ENCODE measurements around the gene NSRP1.

Gene NSRP1

GRCh38 chr17:30116661-30117551 lies at the start of gene NSRP1:
Gene NSRP1, plus strand, starts transcription at chr17:30116816. Its CDS starts 28 bp downstream, at chr17:30116844.
- DNase-seq (ENCODE audit: extremely low read depth, low read depth): peak; percentile 85
- TF ChIP-seq CTCF (IDR thresholded peaks at IDR 0.05; ENCODE audit: low read depth, low read length, missing control alignments): no peak
- H3K4me3 ChIP-seq (replicated peaks; ENCODE audit: low read depth, low read length): peak within 1 kb of the TSS; percentile 96

DNA sequence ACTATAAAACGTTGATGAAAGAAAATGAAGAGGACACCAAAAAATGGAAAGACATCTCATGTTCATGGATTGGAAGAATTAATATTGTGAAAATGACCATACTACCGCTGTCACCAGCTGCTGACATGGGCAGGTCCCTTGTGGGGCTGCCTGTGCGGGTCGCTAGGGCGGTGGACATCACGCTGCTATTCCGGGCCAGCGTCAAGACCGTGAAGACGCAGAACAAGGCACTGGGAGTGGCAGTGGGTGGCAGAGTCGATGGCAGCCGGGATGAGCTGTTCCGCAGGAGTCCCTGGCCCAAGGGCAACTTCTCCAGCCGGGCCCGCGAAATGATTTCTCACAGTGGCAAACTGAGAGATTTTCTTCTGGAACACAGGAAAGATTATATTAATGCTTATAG lies 48.2 kb upstream of the NSRP1 start:
- H3K4me3 ChIP-seq (replicated peaks; ENCODE audit: low read depth, low read length): no peak overlapping the region
- no peak for TF ChIP-seq CTCF (IDR thresholded peaks at IDR 0.05; ENCODE audit: low read depth, low read length, missing control alignments)
- no peak for DNase-seq (ENCODE audit: extremely low read depth, low read depth)

GRCh38 chr17:30074254-30074653 lies 42.4 kb upstream of the NSRP1 start:
- no peak for TF ChIP-seq CTCF (IDR thresholded peaks at IDR 0.05; ENCODE audit: low read depth, low read length, missing control alignments)
- no peak for DNase-seq (ENCODE audit: extremely low read depth, low read depth)
- H3K4me3 ChIP-seq (replicated peaks; ENCODE audit: low read depth, low read length): no peak overlapping the region

DNA sequence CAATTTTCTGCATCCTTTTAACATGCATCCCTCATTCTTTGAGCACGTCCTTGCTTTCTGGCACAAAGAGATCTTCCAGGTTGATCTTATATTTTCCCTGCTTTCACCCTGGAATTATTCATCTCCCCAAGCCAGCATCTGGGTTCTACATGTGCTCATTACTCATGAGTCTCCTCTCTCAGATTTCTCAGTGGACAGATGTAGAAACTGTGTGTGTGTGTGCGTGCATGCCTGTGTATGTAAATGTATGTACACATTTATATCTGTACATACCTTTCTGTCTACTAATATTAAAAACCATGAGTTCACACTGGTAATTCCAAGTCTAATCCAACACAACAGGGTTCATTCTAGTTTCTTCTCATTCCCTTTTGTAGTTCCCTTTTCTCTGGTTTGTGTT lies 41.9 kb upstream of the NSRP1 start:
- TF ChIP-seq CTCF (IDR thresholded peaks at IDR 0.05; ENCODE audit: low read depth, low read length, missing control alignments): no peak
- no peak overlapping the region for H3K4me3 ChIP-seq (replicated peaks; ENCODE audit: low read depth, low read length)
- no peak for DNase-seq (ENCODE audit: extremely low read depth, low read depth)

DNA sequence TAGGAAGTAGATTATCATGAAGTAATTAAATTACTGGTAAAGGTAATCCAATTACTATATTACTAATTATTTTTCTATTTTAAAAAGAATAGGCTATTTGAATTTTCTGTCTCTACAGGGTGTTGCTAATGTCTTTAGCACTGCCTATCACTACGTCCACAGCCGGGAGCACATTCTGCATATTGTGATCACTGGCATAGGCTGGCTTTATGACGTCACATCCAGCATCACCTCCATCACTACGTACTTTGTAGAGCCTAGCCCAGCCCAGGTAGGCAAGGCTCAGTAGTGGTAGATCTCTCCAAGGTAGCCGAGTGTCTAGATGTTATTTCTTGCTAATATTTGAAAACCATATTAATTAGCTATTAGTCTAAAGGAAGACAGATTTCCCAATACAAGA lies 33.8 kb upstream of the NSRP1 start:
- no peak for TF ChIP-seq CTCF (IDR thresholded peaks at IDR 0.05; ENCODE audit: low read depth, low read length, missing control alignments)
- no peak overlapping the region for H3K4me3 ChIP-seq (replicated peaks; ENCODE audit: low read depth, low read length)
- no peak for DNase-seq (ENCODE audit: extremely low read depth, low read depth)

DNA sequence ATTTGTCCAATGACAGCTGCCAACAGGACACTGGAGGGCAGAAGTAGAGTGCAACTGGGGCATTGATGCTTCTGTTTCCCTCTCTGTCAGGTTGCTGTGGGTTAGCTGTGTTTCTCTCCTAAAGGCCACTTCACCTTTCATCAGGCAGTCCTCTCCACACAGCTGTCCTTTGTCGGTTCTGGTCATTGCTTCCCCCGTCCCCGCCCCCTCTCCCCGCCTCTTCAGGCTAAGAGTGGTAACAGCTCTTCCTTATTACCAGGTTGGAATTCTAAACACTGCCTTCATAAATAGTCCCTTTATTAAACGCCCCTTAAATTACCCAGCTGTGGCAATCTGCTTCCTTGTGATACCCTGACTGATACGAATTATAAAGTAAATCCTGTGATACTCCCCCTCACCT lies 31.8 kb upstream of the NSRP1 start:
- no peak overlapping the region for H3K4me3 ChIP-seq (replicated peaks; ENCODE audit: low read depth, low read length)
- DNase-seq (ENCODE audit: extremely low read depth, low read depth): no peak
- TF ChIP-seq CTCF (IDR thresholded peaks at IDR 0.05; ENCODE audit: low read depth, low read length, missing control alignments): no peak
